ELR (cell line): ENCODE data around the gene LBR.

Source experiments
- DNase-seq: peaks from one replicate; pipeline ENCODE4 v3.0.0-alpha.2; 2015; ENCODE audit warnings: low read depth

Gene LBR

DNA sequence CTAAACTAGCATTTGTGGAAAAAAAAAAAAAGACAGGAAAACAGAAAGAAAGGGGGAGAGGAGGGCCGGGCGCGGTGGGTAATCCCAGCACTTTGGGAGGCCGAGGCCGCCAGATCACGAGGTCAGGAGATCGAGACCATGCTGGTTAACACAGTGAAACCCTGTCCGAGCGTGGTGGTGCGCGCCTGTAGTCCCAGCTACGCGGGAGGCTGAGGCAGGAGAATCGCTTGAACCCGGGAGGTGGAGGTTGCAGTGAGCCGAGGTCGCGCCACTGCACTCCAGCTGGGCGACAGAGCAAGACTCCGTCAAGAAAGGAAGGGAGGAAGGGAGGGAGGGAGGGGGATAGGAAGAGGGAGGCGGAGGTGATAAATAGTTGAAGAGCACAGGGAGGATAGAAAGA is 54.7 kb downstream of the LBR start:
- no peak for DNase-seq

DNA sequence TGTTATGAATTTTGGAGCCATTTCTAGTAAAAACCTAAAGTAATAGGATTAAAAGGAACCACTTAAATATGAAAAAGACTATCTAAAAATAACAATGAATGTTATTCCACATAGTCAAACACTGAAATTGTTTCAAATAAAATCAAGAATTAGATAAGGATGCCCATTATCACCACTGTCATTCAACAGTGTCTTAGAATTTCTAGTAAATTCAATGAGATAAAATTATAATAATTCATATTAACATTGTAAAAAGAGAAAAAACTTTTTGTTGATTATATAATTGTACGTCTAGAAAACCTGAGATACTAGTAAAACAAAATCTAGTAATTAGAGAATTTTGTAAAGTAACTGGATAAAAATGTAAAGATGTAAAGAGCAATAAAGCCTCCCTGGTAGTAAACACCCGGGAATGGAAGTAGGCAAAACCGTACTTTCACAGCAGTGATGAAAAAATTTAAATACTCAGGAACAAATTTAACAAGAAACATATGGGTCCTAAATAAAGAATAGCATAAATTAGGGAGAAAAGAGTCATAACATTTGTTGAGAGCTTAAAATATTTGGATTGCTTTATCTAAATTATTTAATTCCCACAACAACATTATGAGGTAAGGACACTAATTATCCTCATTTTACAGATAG is 56.4 kb downstream of the LBR start:
- no peak for DNase-seq

DNA sequence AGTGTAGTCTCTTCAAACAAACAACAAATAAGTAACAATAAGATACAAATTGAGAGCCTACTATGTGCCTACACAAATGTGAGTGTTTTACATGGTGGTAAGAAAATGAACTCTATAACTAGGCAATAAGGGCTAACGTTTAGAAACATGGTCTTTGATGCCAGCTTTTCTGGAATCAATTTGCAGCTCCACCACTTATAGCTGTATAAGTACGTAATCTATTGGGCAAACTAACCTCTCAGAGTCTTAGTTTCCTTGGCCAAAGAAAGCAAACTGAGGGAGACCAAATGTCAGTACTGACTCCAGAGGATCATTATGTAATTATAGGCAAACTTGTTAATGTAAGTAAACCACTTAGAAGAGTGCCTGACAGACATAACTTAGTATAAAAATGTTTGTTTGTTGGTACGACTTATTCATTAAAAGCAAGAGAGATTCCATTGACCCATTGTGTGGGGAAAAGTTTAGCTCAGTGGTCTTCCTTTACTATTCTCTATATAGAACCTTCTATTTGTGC is 59.7 kb downstream of the LBR start:
- DNase-seq: no peak

DNA sequence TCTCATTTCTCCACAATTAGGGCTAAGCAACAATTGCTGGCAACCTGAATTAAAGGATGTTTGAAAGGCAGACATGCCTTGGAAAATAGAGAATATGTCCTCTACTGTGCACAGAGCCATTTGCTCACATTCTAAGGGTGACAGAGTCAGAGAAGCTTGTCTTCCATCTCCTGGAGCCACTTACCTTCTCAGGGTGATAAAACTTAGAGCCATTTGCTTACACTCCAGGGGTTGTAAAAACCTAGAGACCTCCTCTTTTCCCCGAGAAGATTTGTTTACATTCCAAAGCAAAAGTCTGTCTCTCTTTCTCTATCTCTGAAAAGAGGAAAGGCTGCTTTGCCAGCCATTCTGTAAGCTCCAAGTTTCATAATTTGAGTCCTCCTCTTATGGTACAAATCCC is 61.3 kb downstream of the LBR start:
- DNase-seq: no peak

DNA sequence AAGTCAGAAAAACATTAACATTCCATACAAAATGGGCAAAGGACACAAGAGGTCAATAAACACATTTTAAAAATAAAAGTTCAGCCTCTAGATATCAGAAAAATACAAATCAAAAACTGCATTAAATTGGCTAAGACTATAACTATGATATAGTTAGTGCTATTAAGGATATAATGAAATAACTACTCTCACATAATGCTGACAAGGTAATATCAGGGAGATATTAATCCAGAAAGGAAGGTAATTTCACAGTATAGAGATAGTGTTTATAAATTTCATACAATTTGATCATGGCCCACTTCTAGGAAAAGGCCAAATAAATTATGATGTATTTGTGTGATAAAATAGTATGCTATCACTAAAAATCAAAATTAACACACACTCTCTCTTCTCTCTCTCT is 61.8 kb downstream of the LBR start:
- no peak for DNase-seq

DNA sequence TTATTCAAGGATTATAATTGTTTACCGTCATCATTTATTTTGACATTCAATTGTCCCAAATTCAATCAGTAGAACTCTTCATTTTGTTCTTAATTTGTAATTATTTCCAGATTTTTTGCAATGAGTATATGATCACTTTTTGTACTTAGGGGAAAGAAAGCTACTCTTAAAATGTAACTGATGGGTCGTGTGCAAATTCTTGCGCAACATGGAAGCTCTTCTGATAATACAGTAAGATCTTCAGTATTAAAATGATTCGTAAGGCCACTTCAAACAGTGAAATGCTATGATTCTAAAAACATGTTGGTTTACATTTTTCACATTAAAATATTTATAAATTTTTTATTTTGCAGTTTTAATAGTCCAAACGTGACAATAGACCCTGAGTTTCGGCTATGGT is 63.4 kb downstream of the LBR start:
- DNase-seq: no peak

- DNase-seq: no peak
These were observed 65.0 kb downstream of the LBR start for GRCh38 chr1:225362805-225363204.

DNA sequence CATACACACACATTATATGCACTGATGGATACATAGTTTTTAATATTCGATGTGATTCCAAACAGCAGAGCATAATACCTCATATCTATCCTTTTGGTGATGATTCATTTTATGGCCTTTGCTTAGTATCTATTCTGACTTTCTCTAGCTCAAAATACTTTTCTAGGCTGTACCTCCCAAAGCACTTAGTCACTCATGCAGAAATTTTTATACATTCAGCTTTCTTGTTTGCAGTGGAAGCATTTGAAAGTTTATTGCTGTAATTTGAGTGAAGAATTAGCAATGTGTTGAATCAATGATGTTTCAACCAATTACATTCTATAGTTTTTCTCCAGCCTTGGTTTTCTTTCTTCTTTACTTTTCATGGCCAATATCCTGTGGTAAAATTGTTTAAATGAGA is 66.7 kb downstream of the LBR start:
- peak; percentile 6 for DNase-seq

DNA sequence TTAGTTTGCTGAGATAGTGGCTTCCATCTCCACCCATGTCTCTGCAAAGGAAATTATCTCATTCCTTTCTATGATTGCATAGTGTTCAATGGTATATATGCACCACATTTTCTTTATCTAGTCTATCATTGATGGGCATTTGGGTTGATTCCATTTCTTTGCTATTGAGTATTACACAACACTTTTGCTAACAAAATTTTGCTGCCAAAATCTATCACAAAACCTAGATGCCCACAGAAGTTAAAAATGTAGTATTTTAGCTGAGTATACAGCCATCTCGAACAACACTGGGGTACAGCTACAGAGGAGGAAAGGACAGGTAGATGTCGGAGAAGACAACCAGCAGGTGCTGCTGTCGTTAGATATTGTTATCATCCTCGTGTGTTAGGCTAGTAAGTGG is 67.7 kb downstream of the LBR start:
- DNase-seq: no peak

- DNase-seq: no peak
These were observed 72.0 kb downstream of the LBR start for GRCh38 chr1:225355863-225356262.

DNA sequence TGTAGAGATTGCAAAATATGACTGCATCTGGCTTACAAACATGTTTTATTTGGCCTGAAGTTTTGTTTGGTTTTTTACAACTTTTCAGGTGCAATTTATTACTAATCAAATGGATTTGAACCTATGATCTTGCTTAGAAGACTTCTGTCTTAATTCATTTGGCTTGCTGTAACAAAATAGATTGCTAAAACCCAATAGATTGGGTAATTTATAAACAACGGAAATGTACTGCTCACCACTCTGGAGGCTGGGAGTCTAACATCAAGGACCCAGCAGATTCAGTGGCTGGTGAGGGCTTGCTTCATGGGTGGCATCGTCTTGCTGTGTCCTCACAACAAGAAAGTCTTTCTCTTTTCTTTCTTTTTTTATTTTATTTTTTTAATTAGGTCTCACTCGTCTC is 72.9 kb downstream of the LBR start:
- DNase-seq: no peak
